Measurements from ENCODE around the gene FIGNL2.
A peak's percentile ranks its signal among the peaks of the same experiment; 100 is the strongest.

The FIGNL2 gene

DNA sequence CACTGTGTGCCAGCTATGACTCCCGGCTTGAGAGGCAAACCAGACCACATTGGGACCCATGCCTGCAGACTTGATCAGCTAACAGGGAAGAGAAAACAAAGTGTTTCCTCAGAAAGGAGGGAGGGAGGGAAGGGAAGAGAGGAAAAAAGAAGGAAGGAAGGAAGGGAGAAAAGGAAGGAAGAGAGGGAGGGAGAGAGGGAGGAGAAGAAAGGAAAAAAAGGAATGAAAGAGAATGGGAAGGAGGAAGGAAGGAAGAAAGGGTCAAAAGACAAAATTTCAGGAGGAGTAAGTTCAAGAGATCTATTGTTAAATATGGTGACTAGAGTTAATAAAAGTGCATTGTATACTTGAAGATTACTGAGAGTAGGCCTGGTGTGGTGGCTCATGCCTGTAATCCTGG is 18.9 kb downstream of the FIGNL2 start:
- H3K27me3 ChIP-seq (ENCODE audit: control insufficient read depth, insufficient read depth, low read length), result no peaks in the 10 kb centered on the region
- no peak overlapping the region for H3K9ac ChIP-seq (ENCODE audit: low read depth, low read length)

DNA sequence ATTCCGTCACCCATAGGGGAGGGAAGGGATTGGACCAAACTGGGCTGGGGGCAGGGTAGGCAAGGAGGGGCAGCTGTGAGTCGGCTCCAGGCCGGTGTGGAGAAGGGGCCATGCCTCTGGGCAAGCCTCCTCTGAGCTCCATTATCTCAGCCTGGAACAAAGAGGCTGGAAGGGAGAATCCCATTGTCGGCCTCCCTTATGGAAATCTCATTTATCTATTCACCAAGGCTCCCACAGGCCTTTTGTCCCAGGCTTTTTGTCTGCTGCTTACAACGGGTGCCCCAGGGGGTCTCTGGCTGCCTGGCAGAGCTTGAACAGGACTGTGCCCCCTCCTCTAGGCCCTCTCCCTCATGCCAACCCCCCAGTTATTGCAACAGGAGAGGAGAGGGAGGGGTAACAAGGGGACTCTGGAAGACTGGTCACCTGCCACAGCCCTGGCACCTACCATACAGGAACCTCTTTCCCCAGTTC is 19.5 kb downstream of the FIGNL2 start:
- Histone ChIP-seq H3K9ac (ENCODE audit: low read depth, low read length) (no peak overlapping the region), H3K9me3 (ENCODE audit: control insufficient read depth, insufficient read depth, low read length) (no peaks in the 10 kb centered on the region), H3K27ac (ENCODE audit: low read depth, low read length) (peak overlapping the region; percentile 81), H3K4me3 (ENCODE audit: low read depth, low read length) (no peak overlapping the region), H3K36me3 (ENCODE audit: control insufficient read depth, insufficient read depth, low read length) (no peaks in the 10 kb centered on the region), H3K27me3 (ENCODE audit: control insufficient read depth, insufficient read depth, low read length) (no peaks in the 10 kb centered on the region), H3K4me1 (ENCODE audit: control insufficient read depth, insufficient read depth, low read length) (peaks cover 41% of the 10 kb centered on the region)

More for the DNA sequence above, 18.9 kb downstream of the FIGNL2 start:
- Histone ChIP-seq H3K9me3 (ENCODE audit: control insufficient read depth, insufficient read depth, low read length) (no peaks in the 10 kb centered on the region), H3K4me3 (ENCODE audit: low read depth, low read length) (no peak overlapping the region), H3K36me3 (ENCODE audit: control insufficient read depth, insufficient read depth, low read length) (no peaks in the 10 kb centered on the region), H3K27ac (ENCODE audit: low read depth, low read length) (peak overlapping the region; percentile 81), H3K4me1 (ENCODE audit: control insufficient read depth, insufficient read depth, low read length) (peaks cover 41% of the 10 kb centered on the region)

DNA sequence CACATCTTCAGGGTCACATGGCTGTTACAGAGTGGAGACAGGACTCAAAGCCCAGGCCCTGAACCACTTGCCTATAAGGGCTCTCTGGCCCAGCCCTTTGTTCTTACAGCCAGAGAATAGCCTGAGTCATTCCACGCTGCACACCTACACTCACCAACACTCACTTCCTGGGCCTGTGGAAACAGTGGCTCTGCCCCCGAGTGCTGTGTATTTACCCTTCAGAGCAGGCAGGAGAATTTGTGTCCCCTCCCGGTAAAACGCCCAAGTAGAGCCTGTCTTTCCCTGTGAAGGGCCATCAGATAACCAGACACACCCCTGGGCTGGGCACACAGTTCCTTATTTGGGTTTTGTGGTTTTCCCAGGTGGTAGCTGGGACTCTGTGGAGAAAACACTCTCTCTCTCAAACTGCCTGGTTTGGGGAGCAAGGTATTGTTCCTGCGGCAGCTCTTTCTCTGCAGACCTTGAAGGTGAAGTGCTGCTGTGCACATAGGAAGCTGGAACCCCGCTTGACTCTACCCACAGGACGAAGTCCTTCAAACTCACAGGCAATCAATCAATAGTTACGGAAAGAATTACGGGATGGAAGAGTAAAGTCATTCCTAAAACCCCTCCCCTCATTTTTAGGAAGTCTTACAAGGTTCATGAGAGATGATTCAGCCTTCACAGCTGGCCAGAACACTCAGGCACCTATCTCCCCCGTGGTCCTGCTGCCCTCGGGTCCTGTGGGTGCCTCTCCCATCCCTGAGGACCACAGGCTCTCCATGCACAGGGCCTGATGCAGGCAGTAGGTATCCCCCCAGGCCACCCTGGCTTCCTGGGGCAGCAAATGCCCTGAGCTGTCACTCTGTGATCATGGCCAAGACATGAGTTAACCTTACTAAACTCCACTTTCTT is 20.3 kb downstream of the FIGNL2 start:
- Histone ChIP-seq H3K4me3 (ENCODE audit: low read depth, low read length) (no peak overlapping the region), H3K27ac (ENCODE audit: low read depth, low read length) (peak overlapping the region; percentile 81), H3K4me1 (ENCODE audit: control insufficient read depth, insufficient read depth, low read length) (peaks cover 41% of the 10 kb centered on the region), H3K9ac (ENCODE audit: low read depth, low read length) (no peak overlapping the region), H3K9me3 (ENCODE audit: control insufficient read depth, insufficient read depth, low read length) (no peaks in the 10 kb centered on the region), H3K36me3 (ENCODE audit: control insufficient read depth, insufficient read depth, low read length) (no peaks in the 10 kb centered on the region), H3K27me3 (ENCODE audit: control insufficient read depth, insufficient read depth, low read length) (no peaks in the 10 kb centered on the region)

DNA sequence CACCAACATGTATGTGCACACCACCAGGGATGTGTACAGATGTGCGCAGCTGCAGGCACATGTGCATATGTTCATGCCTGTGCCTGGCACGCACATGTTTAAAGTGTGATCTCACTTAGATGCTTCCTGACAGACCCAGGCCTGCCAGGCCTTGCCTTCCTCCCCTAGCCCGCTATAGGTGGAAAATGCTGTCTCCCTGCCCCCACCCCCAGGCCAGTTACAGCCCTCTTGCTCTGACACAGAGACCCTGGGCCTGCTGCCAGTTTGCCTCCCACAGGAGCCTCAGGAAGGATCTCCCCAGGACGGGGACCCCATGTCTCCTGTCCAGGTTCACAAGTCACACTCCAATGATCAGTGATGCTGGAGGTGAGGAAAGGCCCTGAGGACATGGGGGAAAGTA is 21.6 kb downstream of the FIGNL2 start:
- no peak overlapping the region for H3K27ac ChIP-seq (ENCODE audit: low read depth, low read length)
- peaks cover 34% of the 10 kb centered on the region for H3K4me1 ChIP-seq (ENCODE audit: control insufficient read depth, insufficient read depth, low read length)
- H3K9me3 ChIP-seq (ENCODE audit: control insufficient read depth, insufficient read depth, low read length), result no peaks in the 10 kb centered on the region
- H3K36me3 ChIP-seq (ENCODE audit: control insufficient read depth, insufficient read depth, low read length), result no peaks in the 10 kb centered on the region
- H3K9ac ChIP-seq (ENCODE audit: low read depth, low read length), result no peak overlapping the region
- H3K4me3 ChIP-seq (ENCODE audit: low read depth, low read length), result no peak overlapping the region
- H3K27me3 ChIP-seq (ENCODE audit: control insufficient read depth, insufficient read depth, low read length), result no peaks in the 10 kb centered on the region

DNA sequence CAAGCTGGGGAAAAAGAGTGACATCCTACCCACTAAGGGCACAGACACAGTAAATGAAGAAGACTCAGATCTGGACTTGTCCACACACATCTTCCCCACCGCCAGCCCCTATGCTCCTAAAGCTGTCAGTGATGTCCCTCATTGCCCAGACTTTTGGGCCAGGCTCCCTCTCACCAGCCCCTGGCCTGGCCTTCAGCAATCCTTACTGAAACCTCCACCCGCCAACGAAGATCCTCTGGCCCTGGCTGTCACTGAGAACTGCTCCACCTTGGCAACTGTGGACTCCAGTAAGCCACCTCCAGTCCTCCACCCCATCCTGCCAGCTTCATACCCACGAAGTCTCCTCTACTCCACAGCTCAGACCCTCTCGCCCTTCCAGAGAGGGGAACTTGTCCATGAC is 23.3 kb downstream of the FIGNL2 start:
- no peaks in the 10 kb centered on the region for H3K36me3 ChIP-seq (ENCODE audit: control insufficient read depth, insufficient read depth, low read length)
- no peak overlapping the region for H3K4me3 ChIP-seq (ENCODE audit: low read depth, low read length)
- H3K27me3 ChIP-seq (ENCODE audit: control insufficient read depth, insufficient read depth, low read length), result no peaks in the 10 kb centered on the region
- peaks cover 23% of the 10 kb centered on the region for H3K4me1 ChIP-seq (ENCODE audit: control insufficient read depth, insufficient read depth, low read length)
- H3K9ac ChIP-seq (ENCODE audit: low read depth, low read length), result no peak overlapping the region
- no peak overlapping the region for H3K27ac ChIP-seq (ENCODE audit: low read depth, low read length)
- no peaks in the 10 kb centered on the region for H3K9me3 ChIP-seq (ENCODE audit: control insufficient read depth, insufficient read depth, low read length)

DNA sequence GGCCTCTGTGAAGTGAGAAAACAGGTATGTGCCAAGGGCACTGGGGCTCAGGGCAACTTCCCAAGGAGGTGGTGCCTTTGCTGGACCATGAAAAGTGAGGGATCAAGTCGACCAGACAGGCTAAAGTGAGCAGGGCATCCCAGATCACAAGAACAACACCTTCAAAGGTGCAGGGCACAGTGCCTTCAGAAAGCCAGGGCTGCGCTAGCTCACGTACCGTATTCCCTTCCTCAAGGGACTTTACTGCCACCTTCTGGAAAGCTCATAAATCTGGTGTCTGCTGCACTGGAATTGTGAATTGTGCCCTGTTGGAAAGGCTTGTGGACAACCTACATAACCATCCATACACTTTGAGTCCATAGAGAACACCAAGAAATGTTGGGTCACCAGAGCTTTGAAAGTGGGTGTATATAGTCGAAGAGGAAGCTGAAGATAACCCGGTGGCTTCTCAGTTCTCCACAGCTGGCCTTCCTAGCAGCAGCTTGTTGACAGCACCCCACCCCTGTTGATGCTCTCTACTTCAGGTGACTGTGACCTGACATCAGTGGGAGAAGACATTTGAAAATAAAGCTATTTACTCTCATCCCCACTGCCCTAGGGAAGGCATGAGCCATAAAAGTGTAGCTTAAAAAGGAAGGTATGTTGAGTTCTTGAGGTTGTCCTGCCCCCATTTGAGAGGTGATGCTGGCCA is 24.5 kb downstream of the FIGNL2 start:
- no peak overlapping the region for H3K27ac ChIP-seq (ENCODE audit: low read depth, low read length)
- H3K9me3 ChIP-seq (ENCODE audit: control insufficient read depth, insufficient read depth, low read length), result no peaks in the 10 kb centered on the region
- H3K4me3 ChIP-seq (ENCODE audit: low read depth, low read length), result no peak overlapping the region
- peaks cover 15% of the 10 kb centered on the region for H3K4me1 ChIP-seq (ENCODE audit: control insufficient read depth, insufficient read depth, low read length)
- no peaks in the 10 kb centered on the region for H3K36me3 ChIP-seq (ENCODE audit: control insufficient read depth, insufficient read depth, low read length)
- H3K9ac ChIP-seq (ENCODE audit: low read depth, low read length), result no peak overlapping the region
- peaks cover 3% of the 10 kb centered on the region for H3K27me3 ChIP-seq (ENCODE audit: control insufficient read depth, insufficient read depth, low read length)

DNA sequence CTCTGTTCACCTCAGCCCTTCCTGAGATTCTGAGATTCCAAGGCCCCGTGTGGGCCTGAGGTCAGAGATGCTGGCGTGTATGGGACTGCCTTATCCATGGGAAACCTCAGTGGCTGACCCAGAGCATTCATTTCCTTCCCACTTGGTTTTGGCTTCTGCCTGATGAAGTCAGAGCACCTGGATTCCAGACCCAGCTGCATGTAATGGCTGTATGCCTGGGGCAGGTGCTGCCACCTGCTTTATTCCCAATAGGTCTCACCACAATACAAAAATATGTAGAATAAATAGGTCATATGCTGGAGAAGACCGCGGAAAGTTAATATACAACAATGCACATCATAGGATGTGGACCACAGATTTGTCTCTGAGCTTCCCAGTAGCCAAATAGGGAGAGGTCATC is 25.6 kb downstream of the FIGNL2 start:
- H3K9ac ChIP-seq (ENCODE audit: low read depth, low read length), result no peak overlapping the region
- H3K4me1 ChIP-seq (ENCODE audit: control insufficient read depth, insufficient read depth, low read length), result peaks cover 5% of the 10 kb centered on the region
- H3K9me3 ChIP-seq (ENCODE audit: control insufficient read depth, insufficient read depth, low read length), result no peaks in the 10 kb centered on the region
- H3K27me3 ChIP-seq (ENCODE audit: control insufficient read depth, insufficient read depth, low read length), result peaks cover 7% of the 10 kb centered on the region
- H3K4me3 ChIP-seq (ENCODE audit: low read depth, low read length), result no peak overlapping the region
- no peaks in the 10 kb centered on the region for H3K36me3 ChIP-seq (ENCODE audit: control insufficient read depth, insufficient read depth, low read length)
- no peak overlapping the region for H3K27ac ChIP-seq (ENCODE audit: low read depth, low read length)

DNA sequence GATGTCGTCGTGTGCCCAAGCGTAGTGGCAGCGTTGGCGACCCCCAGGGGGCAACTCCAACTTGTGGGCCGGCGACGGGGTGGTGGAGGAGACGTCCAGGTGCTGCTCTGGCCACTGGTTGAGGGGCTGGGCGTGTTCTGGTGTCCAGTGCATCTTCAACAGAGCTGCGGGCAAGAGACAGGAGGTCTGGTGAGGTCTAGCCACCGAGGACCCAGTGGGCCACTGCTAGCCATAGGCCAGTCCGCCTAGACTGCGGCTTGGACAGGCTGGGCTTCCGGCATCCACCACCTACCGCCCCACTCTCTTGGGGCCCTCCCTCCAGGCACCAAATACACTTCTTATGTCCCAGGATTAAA is 26.3 kb downstream of the FIGNL2 start:
- Histone ChIP-seq H3K4me1 (ENCODE audit: control insufficient read depth, insufficient read depth, low read length) (no peaks in the 10 kb centered on the region; the same call in 1 of the 2 replicates), H3K4me3 (ENCODE audit: low read depth, low read length) (peak overlapping the region; percentile 76), H3K9ac (ENCODE audit: low read depth, low read length) (no peak overlapping the region), H3K36me3 (ENCODE audit: control insufficient read depth, insufficient read depth, low read length) (no peaks in the 10 kb centered on the region), H3K27me3 (ENCODE audit: control insufficient read depth, insufficient read depth, low read length) (peaks cover 7% of the 10 kb centered on the region), H3K9me3 (ENCODE audit: control insufficient read depth, insufficient read depth, low read length) (no peaks in the 10 kb centered on the region), H3K27ac (ENCODE audit: low read depth, low read length) (no peak overlapping the region)

DNA sequence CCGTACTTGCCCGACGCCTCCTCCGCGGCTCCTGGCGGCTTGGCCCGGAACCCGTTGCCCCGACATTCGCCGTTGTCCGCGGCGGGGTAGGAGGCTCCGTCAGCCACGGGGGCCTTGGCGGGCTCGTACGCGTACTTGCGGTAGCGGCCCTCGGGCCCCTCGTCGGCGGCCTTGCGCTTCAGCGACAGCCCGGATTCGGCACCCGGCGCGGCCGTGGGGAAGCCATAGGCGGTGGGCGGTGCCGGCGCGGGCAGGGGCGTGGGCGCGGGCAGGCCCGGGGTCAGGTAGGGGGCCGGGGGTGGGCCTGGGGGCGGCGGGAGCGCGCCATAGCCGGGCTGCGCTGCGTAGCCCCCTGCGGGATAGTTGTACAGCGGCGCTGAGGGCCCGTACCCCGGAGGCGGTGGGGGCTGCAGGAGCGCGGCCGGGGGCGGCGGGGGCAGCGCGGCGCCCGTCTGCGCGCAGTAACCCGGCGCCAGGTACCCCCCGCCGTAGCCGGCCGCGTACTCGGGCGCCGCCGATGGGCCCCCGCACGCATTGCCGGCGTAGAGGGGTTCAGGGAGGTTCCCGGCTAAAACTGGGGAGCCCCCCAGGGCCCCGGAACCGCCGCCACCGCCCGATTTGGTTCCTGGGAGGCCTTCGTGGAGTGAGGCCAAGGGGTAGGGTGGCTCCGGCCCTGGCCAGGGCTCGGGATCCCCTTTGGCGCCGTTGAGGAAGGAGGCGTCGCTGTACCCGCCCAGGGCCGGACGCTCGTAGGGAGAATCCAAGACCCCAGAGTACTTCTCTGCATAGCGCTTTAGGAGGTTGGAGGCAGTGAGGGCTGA is 26.9 kb downstream of the FIGNL2 start:
- H3K4me1 ChIP-seq (ENCODE audit: control insufficient read depth, insufficient read depth, low read length), result no peaks in the 10 kb centered on the region; the same call in 1 of the 2 replicates
- no peaks in the 10 kb centered on the region for H3K36me3 ChIP-seq (ENCODE audit: control insufficient read depth, insufficient read depth, low read length)
- H3K27ac ChIP-seq (ENCODE audit: low read depth, low read length), result peak overlapping the region; percentile 66
- H3K9ac ChIP-seq (ENCODE audit: low read depth, low read length), result peak overlapping the region; percentile 65
- H3K27me3 ChIP-seq (ENCODE audit: control insufficient read depth, insufficient read depth, low read length), result peaks cover 10% of the 10 kb centered on the region
- no peaks in the 10 kb centered on the region for H3K9me3 ChIP-seq (ENCODE audit: control insufficient read depth, insufficient read depth, low read length)
- peak overlapping the region; percentile 76 for H3K4me3 ChIP-seq (ENCODE audit: low read depth, low read length)

DNA sequence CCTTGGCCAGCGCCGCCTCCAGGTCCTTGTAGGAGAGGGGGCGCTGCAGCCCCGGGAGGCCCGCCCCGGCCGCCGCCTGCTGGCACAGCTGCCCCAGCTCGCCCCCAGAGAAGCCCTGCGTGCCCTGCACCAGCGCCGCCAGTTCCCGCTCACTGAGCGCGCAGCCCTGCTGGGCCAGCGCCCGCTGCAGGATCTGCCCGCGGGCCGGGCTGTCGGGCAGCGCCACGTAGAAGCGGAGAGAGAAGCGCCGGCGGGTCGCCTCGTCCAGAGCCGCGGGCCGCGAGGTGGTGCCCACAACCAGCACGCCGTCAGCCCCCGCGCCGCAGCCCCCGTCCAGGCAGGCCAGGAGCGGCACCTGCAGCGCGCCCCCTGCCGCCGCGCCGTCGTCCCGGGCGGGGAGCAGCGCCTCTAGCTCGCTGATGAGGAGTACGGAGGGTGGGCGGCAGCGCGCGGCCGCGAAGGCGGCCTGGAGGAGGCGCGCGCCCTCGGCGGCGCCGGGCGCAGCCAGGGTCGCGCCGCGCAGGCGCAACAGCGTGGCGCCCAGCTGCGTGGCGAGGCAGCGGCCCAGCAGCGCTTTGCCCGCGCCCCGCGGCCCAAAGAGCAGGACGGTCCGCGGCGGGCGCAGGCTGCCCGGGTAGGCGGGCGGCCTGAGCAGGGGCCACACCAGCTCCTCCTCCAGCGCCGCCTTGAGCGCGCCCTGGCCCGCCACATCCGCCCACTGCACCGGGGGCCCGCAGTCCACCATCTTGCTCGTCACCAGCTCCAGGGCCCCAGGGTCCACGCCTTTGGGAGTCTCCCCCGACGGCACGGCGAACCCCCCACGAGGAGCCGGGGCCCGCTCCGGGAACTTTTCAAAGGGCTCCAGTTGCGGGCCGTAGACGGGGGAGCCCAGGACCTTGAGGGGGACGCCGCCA is 27.7 kb downstream of the FIGNL2 start:
- peaks cover 14% of the 10 kb centered on the region for H3K27me3 ChIP-seq (ENCODE audit: control insufficient read depth, insufficient read depth, low read length)
- no peaks in the 10 kb centered on the region for H3K9me3 ChIP-seq (ENCODE audit: control insufficient read depth, insufficient read depth, low read length)
- peak overlapping the region; percentile 66 for H3K27ac ChIP-seq (ENCODE audit: low read depth, low read length)
- H3K9ac ChIP-seq (ENCODE audit: low read depth, low read length), result peak overlapping the region; percentile 65
- no peaks in the 10 kb centered on the region; the same call in 1 of the 2 replicates for H3K4me1 ChIP-seq (ENCODE audit: control insufficient read depth, insufficient read depth, low read length)
- H3K4me3 ChIP-seq (ENCODE audit: low read depth, low read length), result peak overlapping the region; percentile 76
- H3K36me3 ChIP-seq (ENCODE audit: control insufficient read depth, insufficient read depth, low read length), result no peaks in the 10 kb centered on the region
